B cell (primary cell): ENCODE results near the gene PLTP. TPM values are rescaled to one million over a fixed set of nuclear protein-coding genes. Genes with fewer than 3 reads are reported as not detected.

Source experiments
- ATAC-seq: fragments of 200-7000 bp; cut with Tn5 transposase; one replicate; pipeline ENCODE4 v1.10.0; 2021; ENCODE audit warnings: low read depth, mild to moderate bottlenecking, moderate number of reproducible peaks, moderate library complexity
- CTCF ChIA-PET: fragments of 350-600 bp; sonication (Branson Sonifier 250); formaldehyde crosslinking; loops from one replicate; lab custom pipeline; 2021; ENCODE audit warnings: antibody characterized with exemption, inconsistent platforms; lab: Charles Lee
- POLR2A ChIA-PET: fragments of 350-600 bp; sonication (Branson Sonifier 250); formaldehyde crosslinking; loops from one replicate; lab custom pipeline; 2021; ENCODE audit warnings: antibody characterized with exemption; lab: Charles Lee
- DNase-seq: peaks from one replicate; pipeline ENCODE4 v3.0.0; 2013
- H2AFZ ChIP-seq: 2 replicates; pipeline ENCODE4 v1.6.1; 2012; ENCODE audit warnings: mild to moderate bottlenecking, low read depth, low read length; ENCODE audit not compliant: insufficient read depth, poor library complexity, severe bottlenecking
- H3K27ac ChIP-seq, 2 donors: 1 replicate in 1 of 2; 2 replicates in 1 of 2; pipeline ENCODE4 v1.5.1; 2012 to 2013; ENCODE audit warnings: low read length in 2 of 2, mild to moderate bottlenecking in 2 of 2, moderate library complexity in 1 of 2
- H3K27me3 ChIP-seq, 4 experiments: fragments of 200-600 bp in 1 of 4; sonication (generic) in 1 of 4; replicated peaks in 1 of 4; 1 replicate in 2 of 4; 2 replicates in 2 of 4; pipeline versions ENCODE4 v1.6.1 to v1.7.0; 2013 to 2016; ENCODE audit warnings: low read length in 3 of 4, mild to moderate bottlenecking in 2 of 4, mixed read lengths in 1 of 4, moderate library complexity in 1 of 4; ENCODE audit not compliant: insufficient read depth in 4 of 4, control insufficient read depth in 3 of 4; ENCODE audit errors: control extremely low read depth in 1 of 4
- H3K36me3 ChIP-seq, 2 experiments: replicated peaks in 1 of 2; 1 replicate in 1 of 2; 2 replicates in 1 of 2; pipeline versions ENCODE4 v1.6.1 to v1.7.1; 2013; ENCODE audit warnings: low read length in 1 of 2; ENCODE audit not compliant: insufficient read depth in 2 of 2, control insufficient read depth in 1 of 2; ENCODE audit errors: control extremely low read depth in 1 of 2, extremely low read depth in 1 of 2
- H3K4me1 ChIP-seq, 2 donors: fragments of 200-600 bp in 1 of 2; sonication (generic) in 1 of 2; 1 replicate in 1 of 2; 2 replicates in 1 of 2; pipeline versions ENCODE4 v1.5.1 to v1.6.1; 2013 to 2017; ENCODE audit warnings: low read length in 2 of 2; ENCODE audit not compliant: control insufficient read depth in 2 of 2, insufficient read depth in 2 of 2
- H3K4me2 ChIP-seq: replicated peaks from 2 replicates; pipeline ENCODE3; 2012; ENCODE audit warnings: mild to moderate bottlenecking, low read depth, low read length; ENCODE audit not compliant: poor library complexity, severe bottlenecking
- H3K4me3 ChIP-seq, 5 experiments: fragments of 200-600 bp in 1 of 5; sonication (generic) in 1 of 5; 1 replicate in 3 of 5; 2 replicates in 2 of 5; pipeline versions ENCODE4 v1.5.1 to v1.7.0; 2011 to 2016; ENCODE audit warnings: low read length in 4 of 5, mild to moderate bottlenecking in 4 of 5, low read depth in 2 of 5, control low read depth in 1 of 5, moderate library complexity in 1 of 5; ENCODE audit not compliant: insufficient read depth in 1 of 5; ENCODE audit errors: control extremely low read depth in 1 of 5, extremely low read depth in 1 of 5
- H3K79me2 ChIP-seq: fragments of 200-600 bp; sonication (generic); one replicate; pipeline ENCODE4 v1.6.0; 2016; ENCODE audit warnings: low read length; ENCODE audit not compliant: control insufficient read depth, insufficient read depth
- H3K9ac ChIP-seq: fragments of 200-600 bp; sonication (generic); 2 replicates; pipeline ENCODE4 v1.6.1; 2017; ENCODE audit warnings: mild to moderate bottlenecking, low read length, moderate library complexity
- H3K9me3 ChIP-seq, 3 donors: one replicate each; pipeline versions ENCODE4 v1.6.1 to v1.7.1; 2013; ENCODE audit warnings: low read length in 2 of 3; ENCODE audit not compliant: control insufficient read depth in 2 of 3, insufficient read depth in 1 of 3; ENCODE audit errors: control extremely low read depth in 1 of 3
- H4K20me1 ChIP-seq: 2 replicates; pipeline ENCODE4 v1.6.0; 2012; ENCODE audit warnings: mild to moderate bottlenecking, low read length; ENCODE audit not compliant: insufficient read depth, control insufficient read depth, poor library complexity, severe bottlenecking
- H3K27ac Mint-ChIP-seq: one replicate; pipeline ENCODE4 v1.8.0; 2021; ENCODE audit warnings: mixed read lengths
- H3K27me3 Mint-ChIP-seq: one replicate; pipeline ENCODE4 v1.8.0; 2021; ENCODE audit warnings: mixed read lengths
- H3K4me1 Mint-ChIP-seq: one replicate; pipeline ENCODE4 v1.8.0; 2021; ENCODE audit warnings: mixed read lengths
- H3K4me3 Mint-ChIP-seq: one replicate; pipeline ENCODE4 v1.8.0; 2021; ENCODE audit warnings: mixed read lengths
- H3K9me3 Mint-ChIP-seq: one replicate; pipeline ENCODE4 v1.8.0; 2022; ENCODE audit warnings: mixed read lengths; ENCODE audit not compliant: insufficient read depth
- CTCF ChIP-seq: fragments of 200-600 bp; IDR thresholded peaks from one replicate; pipeline ENCODE4 v1.8.0; 2022; ENCODE audit warnings: antibody characterized with exemption, mild to moderate bottlenecking
- EZH2 ChIP-seq: IDR thresholded peaks from 2 replicates; pipeline ENCODE4 v1.6.1; 2012; ENCODE audit warnings: borderline replicate concordance, low read depth, mild to moderate bottlenecking, moderate library complexity, low read length; ENCODE audit not compliant: insufficient read depth, poor library complexity, severe bottlenecking
- WGBS: methylation state at CpG from one replicate; pipeline ENCODE4 v1.1.5; 2013; ENCODE audit warnings: missing lambda C conversion rate; ENCODE audit not compliant: insufficient coverage; 5-methylcytosine and 5-hydroxymethylcytosine counted together
- intact Hi-C: fragments of 100-400 bp; cut with micrococcal nuclease; formaldehyde crosslinking; loops from one replicate; pipeline ENCODE4 v1.10.0; 2022
- polyA minus RNA-seq: library from RNA; depleted of rRNA, polyadenylated mRNA; stranded (reverse); fragments of >200 nt; gene quantifications from 2 replicates; pipeline ENCODE4 v1.2.3, GENCODE V29; 2012
- polyA plus RNA-seq: library from polyadenylated mRNA; depleted of rRNA; stranded (reverse); fragments of >200 nt; gene quantifications from 2 replicates; pipeline ENCODE4 v1.2.3, GENCODE V29; 2012
- total RNA-seq, 2 donors: library from RNA; stranded (reverse); fragments of 120-200 nt in 1 of 2; gene quantifications; 1 replicate in 1 of 2; 2 replicates in 1 of 2; pipeline versions ENCODE4 v1.2.3 to v1.2.4, GENCODE V29; 2013 to 2022

PLTP gene, protein sequence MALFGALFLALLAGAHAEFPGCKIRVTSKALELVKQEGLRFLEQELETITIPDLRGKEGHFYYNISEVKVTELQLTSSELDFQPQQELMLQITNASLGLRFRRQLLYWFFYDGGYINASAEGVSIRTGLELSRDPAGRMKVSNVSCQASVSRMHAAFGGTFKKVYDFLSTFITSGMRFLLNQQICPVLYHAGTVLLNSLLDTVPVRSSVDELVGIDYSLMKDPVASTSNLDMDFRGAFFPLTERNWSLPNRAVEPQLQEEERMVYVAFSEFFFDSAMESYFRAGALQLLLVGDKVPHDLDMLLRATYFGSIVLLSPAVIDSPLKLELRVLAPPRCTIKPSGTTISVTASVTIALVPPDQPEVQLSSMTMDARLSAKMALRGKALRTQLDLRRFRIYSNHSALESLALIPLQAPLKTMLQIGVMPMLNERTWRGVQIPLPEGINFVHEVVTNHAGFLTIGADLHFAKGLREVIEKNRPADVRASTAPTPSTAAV
- total RNA-seq = 1.4 and 1.7 TPM in 2 replicates
- 2.9 TPM for total RNA-seq (2013)
- polyA plus RNA-seq = 2.0 and 4.0 TPM in 2 replicates
- polyA minus RNA-seq = 0.86 and 2.4 TPM in 2 replicates

DNA sequence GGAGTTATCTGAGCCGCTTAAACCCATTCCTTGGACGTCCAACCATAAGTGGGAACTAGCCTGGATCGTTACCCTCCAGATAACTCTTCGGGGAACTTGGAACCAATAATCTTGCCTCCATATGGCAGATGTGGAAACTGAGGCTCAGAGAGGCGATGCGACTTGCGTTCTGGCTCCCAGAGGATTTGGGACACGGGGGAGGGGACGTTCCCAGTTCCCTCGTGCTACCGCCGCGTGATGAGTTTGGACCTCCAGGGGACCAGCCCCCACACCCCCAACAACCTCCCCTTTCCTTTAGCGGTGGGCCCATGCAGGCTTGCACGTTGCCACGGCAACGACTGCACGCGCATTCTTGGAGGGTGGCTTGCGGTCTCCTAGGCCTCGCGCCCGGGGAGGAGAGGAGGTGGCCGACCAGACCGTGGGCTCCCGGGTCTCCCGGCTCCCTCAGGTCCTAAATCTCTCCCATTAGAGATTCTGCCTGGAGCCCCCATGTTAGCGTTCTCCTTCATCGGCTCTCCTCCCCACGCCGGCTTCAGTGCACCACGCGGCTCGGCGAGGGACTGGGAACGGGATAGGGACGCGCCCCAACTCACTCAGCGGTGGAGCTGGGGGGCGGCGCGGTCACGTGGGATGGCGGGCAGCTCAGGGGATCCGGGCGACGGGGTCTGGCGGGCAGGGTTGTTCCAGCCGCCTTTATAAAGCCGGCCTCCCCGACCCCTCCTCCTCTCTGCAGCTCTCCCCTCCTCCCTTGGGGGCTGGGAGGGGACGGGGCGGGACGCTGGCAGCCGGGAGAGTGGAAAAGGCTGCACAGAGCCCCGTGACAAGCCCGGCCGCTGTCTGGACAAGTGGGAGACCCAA, at the start of gene PLTP:
PLTP (minus strand) TSS at position 670 of the 858 bp plus-strand sequence. CDS start 703 bp downstream, outside the sequence.
- H4K20me1 ChIP-seq = no peaks in the 10 kb centered on the region
- Mint-ChIP-seq H3K4me3 (peak within 1 kb of the TSS; percentile 94), H3K27me3 (peaks cover 12% of the 10 kb centered on the region), H3K9me3 (no peaks in the 10 kb centered on the region), H3K4me1 (peaks cover 20% of the 10 kb centered on the region), H3K27ac (peak within 1 kb of the TSS; percentile 83)
- H3K27me3 ChIP-seq = peaks cover 0 to 19% (median 9%) of the 10 kb centered on the region in 4 experiments
- peak within 1 kb of the TSS; percentile 89 for H2AFZ ChIP-seq
- ATAC-seq (no peak), DNase-seq (peak; percentile 69)
- TF ChIP-seq CTCF (no peak), EZH2 (no peak)
- CTCF ChIA-PET = no interaction called here
- H3K79me2 ChIP-seq = no peaks in the 10 kb centered on the region
- POLR2A ChIA-PET = interaction anchor here (0.9 to 3.8 kb wide), 4 partner anchors 22 to 60 kb away, joined by 3 to 21 read pairs (median 4); partner anchors contain the start of genes PCIF1 and ZNF335
- H3K4me1 ChIP-seq = peaks cover 14 to 22% of the 10 kb centered on the region in 2 donors
- H3K36me3 ChIP-seq = no peaks in the 10 kb centered on the region
- H3K9ac ChIP-seq = peak within 1 kb of the TSS; percentile 69
- peak within 1 kb of the TSS; percentile 92 for H3K4me2 ChIP-seq
- intact Hi-C loops = loop anchor here (1.0 kb wide), 5 partner anchors 20 to 61 kb away; partner anchors contain the start of genes ACOT8, CTSA, NEURL2 and PCIF1
- peaks cover 0 to 11% (median 0%) of the 10 kb centered on the region in 3 donors for H3K9me3 ChIP-seq
- H3K27ac ChIP-seq = no peak within 1 kb of the TSS
- peak within 1 kb of the TSS in 4 of 5 experiments; percentile 37 to 65 (median 60) for H3K4me3 ChIP-seq
- WGBS = 3% methylated on average over 46 of the region's 58 CpGs
